H4 (cell line): ENCODE results near the gene RABGAP1. TPM values are rescaled to one million over a fixed set of nuclear protein-coding genes. Genes with fewer than 3 reads are reported as not detected.

Source experiments
- total RNA-seq: library from RNA; depleted of rRNA; stranded (reverse); fragments of >200 nt; shearing (Covaris generic); gene quantifications from 2 replicates; pipeline ENCODE4 v1.2.3, GENCODE V29; 2014; rRNA removed

Gene RABGAP1
- total RNA-seq, 1 experiment from 2014 or later, result 25.0 TPM

Other genes starting within 250 kb of the RABGAP1 start
- gene OR1L4, start 217.0 kb upstream of the RABGAP1 start, total RNA-seq, result not detected in 2 replicates
- gene OR1L6, start 198.7 kb upstream of the RABGAP1 start, total RNA-seq, result not detected in 2 replicates
- not detected in 2 replicates for gene OR5C1, start 152.1 kb upstream of the RABGAP1 start, total RNA-seq
- not detected in 2 replicates for gene OR1K1, start 140.9 kb upstream of the RABGAP1 start, total RNA-seq
- 32.1 and 34.4 TPM in 2 replicates for gene PDCL, start 112.4 kb upstream of the RABGAP1 start, total RNA-seq
- 16.4 and 28.7 TPM in 2 replicates for gene RC3H2, start 35.7 kb upstream of the RABGAP1 start, total RNA-seq
- 4.2 and 10.4 TPM in 2 replicates for gene ZBTB6, start 27.7 kb upstream of the RABGAP1 start, total RNA-seq
- 1.7 and 1.8 TPM in 2 replicates for gene ZBTB26, start 9.5 kb upstream of the RABGAP1 start, total RNA-seq
- gene GPR21, start 92.6 kb downstream of the RABGAP1 start, total RNA-seq, result not detected in 2 replicates